C4-2B (cell line): ENCODE data around the gene YWHAE.

ENCODE experiments used
- CTCF ChIP-seq: fragments of 450-650 bp; conservative IDR thresholded peaks from 2 replicates; pipeline ENCODE4 v1.5.1; 2017; ENCODE audit warnings: mild to moderate bottlenecking
- ZFX ChIP-seq: fragments of 450-650 bp; IDR thresholded peaks from 2 replicates; pipeline ENCODE4 v1.6.1; 2017

GRCh38 chr17:1373707-1374237 lies 26.2 kb downstream of the YWHAE start:
- no peak for TF ChIP-seq CTCF
- TF ChIP-seq ZFX: no peak
